Hepatocyte (in vitro differentiated cells): ENCODE measurements around the gene ADGRG7. TPM values are rescaled to one million over a fixed set of nuclear protein-coding genes. Genes with fewer than 3 reads are reported as not detected.
"Not testable (repeated sequence)": the region's sequence is repeated elsewhere in the genome, so short reads cannot be mapped to it uniquely, and the experiment has no call there.

Source experiments
- DNase-seq: peaks from one replicate; pipeline ENCODE4 v3.0.0-alpha.2; 2016; ENCODE audit warnings: low spot score
- H2AFZ ChIP-seq: fragments of 200-600 bp; sonication (generic); 2 replicates; pipeline ENCODE4 v1.6.0; 2016; ENCODE audit warnings: antibody characterized with exemption, mild to moderate bottlenecking
- H3K27ac ChIP-seq: fragments of 200-600 bp; sonication (generic); 2 replicates; pipeline ENCODE4 v1.5.1; 2016; ENCODE audit warnings: mild to moderate bottlenecking
- H3K27me3 ChIP-seq: fragments of 200-600 bp; sonication (generic); 2 replicates; pipeline ENCODE4 v1.6.1; 2016
- H3K36me3 ChIP-seq: fragments of 200-600 bp; sonication (generic); replicated peaks from 2 replicates; pipeline ENCODE4 v1.5.1; 2016; ENCODE audit warnings: low read depth; ENCODE audit not compliant: insufficient read depth
- H3K4me1 ChIP-seq: fragments of 200-600 bp; sonication (generic); 2 replicates; pipeline ENCODE4 v1.5.1; 2016; ENCODE audit warnings: mild to moderate bottlenecking, moderate library complexity; ENCODE audit not compliant: insufficient read depth
- H3K4me2 ChIP-seq: fragments of 200-600 bp; sonication (generic); 2 replicates; pipeline ENCODE4 v1.6.0; 2016
- H3K4me3 ChIP-seq: fragments of 200-600 bp; sonication (generic); 2 replicates; pipeline ENCODE4 v1.5.1; 2016; ENCODE audit warnings: mild to moderate bottlenecking
- H3K79me2 ChIP-seq: fragments of 200-600 bp; sonication (generic); 2 replicates; pipeline ENCODE4 v1.6.0; 2017; ENCODE audit warnings: mild to moderate bottlenecking
- H3K9me2 ChIP-seq: fragments of 200-600 bp; sonication (generic); replicated peaks from 2 replicates; pipeline ENCODE4 v1.6.0; 2017; ENCODE audit warnings: mild to moderate bottlenecking; ENCODE audit not compliant: insufficient read depth
- H3K9me3 ChIP-seq: fragments of 200-600 bp; sonication (generic); 2 replicates; pipeline ENCODE4 v1.5.1; 2016; ENCODE audit warnings: low read depth, mild to moderate bottlenecking
- H4K20me1 ChIP-seq: fragments of 200-600 bp; sonication (generic); 2 replicates; pipeline ENCODE4 v1.6.0; 2016; ENCODE audit warnings: mild to moderate bottlenecking; ENCODE audit not compliant: insufficient read depth, poor library complexity, severe bottlenecking
- EZH2 ChIP-seq: fragments of 200-600 bp; sonication (generic); IDR thresholded peaks from 2 replicates; pipeline ENCODE4 v1.6.1; 2016; ENCODE audit warnings: antibody characterized with exemption, mild to moderate bottlenecking, borderline replicate concordance
- EZH2phosphoT487 ChIP-seq: fragments of 200-600 bp; sonication (generic); IDR thresholded peaks from one replicate; pipeline ENCODE4 v1.6.1; 2018; ENCODE audit warnings: antibody characterized with exemption, mild to moderate bottlenecking, low read depth, moderate library complexity; ENCODE audit not compliant: unreplicated experiment, severe bottlenecking
- WGBS: methylation state at CpG from one replicate; pipeline ENCODE4 v1.1.6; 2016; ENCODE audit warnings: low lambda C conversion rate; ENCODE audit errors: missing lambda C conversion rate; 5-methylcytosine and 5-hydroxymethylcytosine counted together
- polyA plus RNA-seq: library from polyadenylated mRNA; unstranded; fragments of >200 nt; fragmentation: Nextera tagmentation; extraction: Ambion mirVana; gene quantifications from 2 replicates; pipeline ENCODE4 v1.2.1, GENCODE V29; 2016
- total RNA-seq: library from RNA; depleted of rRNA; stranded (reverse); fragments of >200 nt; gene quantifications from 2 replicates; pipeline ENCODE4 v1.2.3, GENCODE V29; 2014
- TF ChIP-seq, protein P1 (sequence below): fragments of 200-600 bp; sonication (generic); IDR thresholded peaks from 2 replicates; pipeline ENCODE4 v1.5.1; 2016; ENCODE audit warnings: antibody characterized with exemption, mild to moderate bottlenecking; ENCODE audit not compliant: poor library complexity

Gene ADGRG7
- total and polyA plus RNA-seq, 2 experiments from 2014 or later, result 4.9 to 33.3 TPM

DNA sequence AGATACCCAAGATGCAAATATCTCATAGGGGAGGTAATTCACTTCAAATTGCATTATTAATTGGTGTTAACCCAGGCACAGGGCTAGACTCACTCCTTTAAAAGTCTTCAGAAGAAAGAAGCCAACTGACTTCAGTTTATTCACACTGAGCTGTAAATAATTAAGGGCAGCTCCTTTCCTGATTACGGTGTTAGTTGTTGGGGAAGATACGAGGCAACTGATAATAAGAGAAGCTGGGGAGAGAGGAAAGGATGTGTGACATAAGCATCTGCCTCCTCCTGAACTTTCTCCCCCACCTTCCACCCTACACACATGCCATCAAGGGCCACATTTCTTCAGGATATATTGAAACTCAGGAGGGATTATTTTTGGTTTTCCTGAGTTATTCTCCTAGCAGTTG is 47.5 kb downstream of the ADGRG7 start:
- no peaks in the 10 kb centered on the region for H4K20me1 ChIP-seq
- no peak for DNase-seq
- H2AFZ ChIP-seq, result no peak overlapping the region
- no peaks in the 10 kb centered on the region for H3K27me3 ChIP-seq
- TF ChIP-seq EZH2, result no peak
- TF ChIP-seq EZH2phosphoT487, result no peak
- TF ChIP-seq, protein P1, sequence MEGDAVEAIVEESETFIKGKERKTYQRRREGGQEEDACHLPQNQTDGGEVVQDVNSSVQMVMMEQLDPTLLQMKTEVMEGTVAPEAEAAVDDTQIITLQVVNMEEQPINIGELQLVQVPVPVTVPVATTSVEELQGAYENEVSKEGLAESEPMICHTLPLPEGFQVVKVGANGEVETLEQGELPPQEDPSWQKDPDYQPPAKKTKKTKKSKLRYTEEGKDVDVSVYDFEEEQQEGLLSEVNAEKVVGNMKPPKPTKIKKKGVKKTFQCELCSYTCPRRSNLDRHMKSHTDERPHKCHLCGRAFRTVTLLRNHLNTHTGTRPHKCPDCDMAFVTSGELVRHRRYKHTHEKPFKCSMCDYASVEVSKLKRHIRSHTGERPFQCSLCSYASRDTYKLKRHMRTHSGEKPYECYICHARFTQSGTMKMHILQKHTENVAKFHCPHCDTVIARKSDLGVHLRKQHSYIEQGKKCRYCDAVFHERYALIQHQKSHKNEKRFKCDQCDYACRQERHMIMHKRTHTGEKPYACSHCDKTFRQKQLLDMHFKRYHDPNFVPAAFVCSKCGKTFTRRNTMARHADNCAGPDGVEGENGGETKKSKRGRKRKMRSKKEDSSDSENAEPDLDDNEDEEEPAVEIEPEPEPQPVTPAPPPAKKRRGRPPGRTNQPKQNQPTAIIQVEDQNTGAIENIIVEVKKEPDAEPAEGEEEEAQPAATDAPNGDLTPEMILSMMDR, result no peak
- H3K27ac ChIP-seq, result no peak overlapping the region
- H3K4me3 ChIP-seq, result no peak overlapping the region
- WGBS, result 62% methylated on average over 2 of the region's 2 CpGs
- no peaks in the 10 kb centered on the region for H3K9me2 ChIP-seq
- H3K36me3 ChIP-seq, result no peaks in the 10 kb centered on the region
- H3K9me3 ChIP-seq, result no peaks in the 10 kb centered on the region
- H3K4me2 ChIP-seq, result no peak overlapping the region
- no peaks in the 10 kb centered on the region for H3K4me1 ChIP-seq
- no peaks in the 10 kb centered on the region for H3K79me2 ChIP-seq

DNA sequence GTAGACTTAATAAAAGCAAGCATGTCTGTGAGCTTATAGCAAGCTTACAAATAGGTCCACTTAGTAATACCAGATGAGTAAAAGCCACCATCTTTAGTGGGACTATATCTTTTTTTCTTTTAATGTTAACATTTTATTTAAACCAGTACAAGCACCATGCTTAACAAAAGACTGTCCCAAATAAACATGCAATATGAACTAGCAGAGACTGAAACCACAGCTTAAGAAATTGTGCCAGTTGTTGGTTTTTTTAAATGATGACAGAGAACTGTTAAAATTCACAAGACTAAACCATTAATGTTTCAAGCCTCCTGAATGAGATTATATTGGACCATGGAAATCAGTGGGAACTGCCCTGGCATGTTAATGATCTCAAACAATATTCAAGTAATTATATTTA is 51.9 kb downstream of the ADGRG7 start:
- H3K4me3 ChIP-seq, H3K36me3 ChIP-seq, H3K79me2 ChIP-seq, H3K9me3 ChIP-seq, H3K4me1 ChIP-seq, DNase-seq, H3K27me3 ChIP-seq, H3K4me2 ChIP-seq, H4K20me1 ChIP-seq, H2AFZ ChIP-seq, H3K9me2 ChIP-seq, H3K27ac ChIP-seq: not testable (repeated sequence)

DNA sequence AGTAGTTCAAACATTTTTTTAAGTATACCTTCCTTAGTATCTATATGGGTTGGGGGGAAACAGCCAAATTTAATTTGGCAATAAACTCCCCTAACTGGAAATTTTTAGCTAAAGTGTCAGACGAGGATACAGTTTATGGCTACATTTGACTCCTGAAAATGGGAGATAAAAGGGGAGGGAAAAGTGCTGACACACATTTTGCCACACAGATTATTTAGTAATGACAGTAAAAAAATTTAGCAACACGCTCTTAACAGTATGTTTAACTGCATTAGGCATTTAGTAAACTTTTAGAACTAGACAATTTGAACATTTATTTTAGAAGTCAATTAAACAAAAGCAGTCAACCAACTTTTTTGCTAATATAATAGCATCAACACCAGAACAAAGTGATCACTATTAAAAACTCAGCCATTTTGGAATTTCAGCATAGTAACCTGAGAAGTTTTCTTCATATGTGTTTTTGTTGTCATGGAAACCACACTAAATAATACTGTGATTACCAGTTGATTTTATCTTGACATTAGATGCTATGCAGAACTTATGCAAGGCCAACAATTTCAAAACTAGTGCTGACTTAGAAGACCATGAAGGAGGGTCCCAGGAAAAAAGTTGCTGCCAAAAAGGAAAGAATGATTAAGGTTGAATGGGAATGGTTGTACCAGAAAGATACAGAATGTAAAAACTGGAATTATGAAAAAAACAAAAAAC is 52.9 kb downstream of the ADGRG7 start:
- H3K27ac ChIP-seq, result no peak overlapping the region
- no peak overlapping the region for H3K4me3 ChIP-seq
- H3K9me3 ChIP-seq, result no peaks in the 10 kb centered on the region
- no peaks in the 10 kb centered on the region for H3K27me3 ChIP-seq
- H4K20me1 ChIP-seq, result no peaks in the 10 kb centered on the region
- 77% methylated on average over 2 of the region's 2 CpGs for WGBS
- no peaks in the 10 kb centered on the region for H3K9me2 ChIP-seq
- no peaks in the 10 kb centered on the region for H3K79me2 ChIP-seq
- no peak overlapping the region for H3K4me2 ChIP-seq
- no peaks in the 10 kb centered on the region for H3K4me1 ChIP-seq
- no peak overlapping the region for H2AFZ ChIP-seq
- TF ChIP-seq EZH2phosphoT487 (no peak), EZH2 (no peak)
- TF ChIP-seq, protein P1, result no peak
- DNase-seq, result peak; percentile 19
- no peaks in the 10 kb centered on the region for H3K36me3 ChIP-seq

DNA sequence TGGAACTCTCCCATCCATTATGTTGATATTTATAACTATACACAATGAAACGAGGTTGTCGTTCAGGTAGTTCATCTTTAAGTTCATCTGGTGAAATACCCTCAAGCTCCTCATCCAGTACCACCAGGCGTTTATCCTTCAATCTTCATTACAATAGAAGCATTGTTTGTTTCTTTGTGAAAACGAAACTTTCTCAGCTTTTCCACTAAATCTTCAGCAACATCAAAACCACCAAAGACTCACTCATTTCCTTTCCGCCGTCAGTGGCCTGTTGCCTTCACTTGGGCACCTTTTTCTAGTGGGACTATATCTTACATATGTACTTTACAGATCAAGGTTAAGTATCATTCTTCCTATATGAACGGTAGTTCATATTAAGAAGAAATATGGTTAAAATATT is 55.8 kb downstream of the ADGRG7 start:
- Histone ChIP-seq H3K4me1 (no peaks in the 10 kb centered on the region), H4K20me1 (no peaks in the 10 kb centered on the region), H3K4me2 (no peak overlapping the region), H3K9me2 (no peaks in the 10 kb centered on the region), H3K9me3 (no peaks in the 10 kb centered on the region), H3K27me3 (no peaks in the 10 kb centered on the region), H3K79me2 (no peaks in the 10 kb centered on the region), H3K36me3 (no peaks in the 10 kb centered on the region), H2AFZ (no peak overlapping the region), H3K27ac (no peak overlapping the region), H3K4me3 (no peak overlapping the region)
- TF ChIP-seq EZH2phosphoT487 (no peak), EZH2 (no peak)
- TF ChIP-seq, protein P1, result no peak
- 72% methylated on average over 7 of the region's 7 CpGs for WGBS
- DNase-seq, result no peak

DNA sequence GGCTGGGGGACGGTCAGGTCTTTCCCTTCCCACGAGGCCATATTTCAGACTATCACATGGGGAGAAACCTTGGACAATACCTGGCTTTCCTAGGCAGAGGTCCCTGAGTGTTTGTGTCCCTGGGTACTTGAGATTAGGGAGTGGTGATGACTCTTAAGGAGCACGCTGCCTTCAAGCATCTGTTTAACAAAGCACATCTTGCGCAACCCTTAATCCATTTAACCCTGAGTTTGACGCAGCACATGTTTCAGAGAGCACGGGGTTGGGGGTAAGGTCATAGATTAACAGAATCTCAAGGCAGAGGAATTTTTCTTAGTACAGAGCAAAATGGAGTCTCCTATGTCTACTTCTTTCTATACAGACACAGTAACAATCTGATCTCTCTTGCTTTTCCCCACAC is 57.3 kb downstream of the ADGRG7 start:
- 54% methylated on average over 6 of the region's 6 CpGs for WGBS
- not testable (repeated sequence) for H3K27ac ChIP-seq, DNase-seq, H3K27me3 ChIP-seq, H3K9me3 ChIP-seq, H2AFZ ChIP-seq, H4K20me1 ChIP-seq, H3K4me3 ChIP-seq, H3K4me1 ChIP-seq, H3K4me2 ChIP-seq, H3K36me3 ChIP-seq, H3K79me2 ChIP-seq, H3K9me2 ChIP-seq

DNA sequence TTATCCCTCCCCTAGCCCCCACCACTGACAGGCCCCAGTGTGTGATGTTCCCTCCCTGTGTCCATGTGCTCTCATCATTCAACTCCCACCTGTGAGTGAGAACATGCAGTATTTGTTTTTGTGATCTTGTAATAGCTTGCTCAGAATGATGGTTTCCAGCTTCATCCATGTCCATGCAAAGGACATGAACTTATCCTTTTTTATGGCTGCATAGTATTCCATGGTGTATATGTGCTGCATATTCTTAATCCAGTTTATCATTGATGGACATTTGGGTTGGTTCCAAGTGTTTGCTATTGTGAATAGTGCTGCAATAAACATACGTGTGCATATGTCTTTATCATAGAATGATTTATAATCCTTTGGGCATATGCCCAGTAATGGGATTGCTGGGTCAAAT is 57.9 kb downstream of the ADGRG7 start:
- H3K79me2 ChIP-seq, H3K4me2 ChIP-seq, H3K27ac ChIP-seq, H3K4me1 ChIP-seq, H4K20me1 ChIP-seq, H3K27me3 ChIP-seq, H3K4me3 ChIP-seq, DNase-seq, H2AFZ ChIP-seq, H3K36me3 ChIP-seq, H3K9me3 ChIP-seq, H3K9me2 ChIP-seq: not testable (repeated sequence)
- WGBS, result 92% methylated on average over 1 of the region's 1 CpG
